Esophagus squamous epithelium (tissue), 5 donors: ENCODE data around the gene USP35. TPM values are rescaled to one million over a fixed set of nuclear protein-coding genes. Genes with fewer than 3 reads are reported as not detected.

Experiments
- DNase-seq: peaks from one replicate; lab custom pipeline; 2025; lab: John Stamatoyannopoulos, UW
- H3K27ac ChIP-seq, 4 donors: fragments of 200-600 bp; sonication (generic); one replicate each; pipeline ENCODE4 v1.5.1; 2016 to 2019; ENCODE audit warnings: mild to moderate bottlenecking in 1 of 4
- H3K27me3 ChIP-seq, 4 donors: fragments of 200-600 bp; sonication (generic); 1 replicate in 3 of 4; 2 replicates in 1 of 4; pipeline versions ENCODE4 v1.5.1 to v1.6.0; 2017 to 2021; ENCODE audit warnings: antibody characterized with exemption in 1 of 4
- H3K36me3 ChIP-seq, 3 donors: fragments of 200-600 bp; sonication (generic); one replicate each; pipeline ENCODE4 v1.5.1; 2016 to 2019
- H3K4me1 ChIP-seq, 3 donors: fragments of 200-600 bp; sonication (generic); one replicate each; pipeline ENCODE4 v1.5.1; 2017 to 2019
- H3K4me3 ChIP-seq, 4 donors: fragments of 200-600 bp; sonication (generic); 1 replicate in 3 of 4; 2 replicates in 1 of 4; pipeline ENCODE4 v1.5.1; 2016 to 2019; ENCODE audit warnings: mild to moderate bottlenecking in 2 of 4, moderate library complexity in 1 of 4
- H3K9me3 ChIP-seq, 3 donors: fragments of 200-600 bp; sonication (generic); one replicate each; pipeline ENCODE4 v1.5.1; 2016 to 2019
- POLR2A ChIP-seq, 4 donors: fragments of 450-650 bp; IDR thresholded peaks; one replicate each; pipeline ENCODE4 v1.6.1; 2017; ENCODE audit warnings: antibody characterized with exemption in 4 of 4, mild to moderate bottlenecking in 4 of 4, moderate library complexity in 3 of 4
- WGBS, 2 donors: methylation state at CpG; one replicate each; pipeline ENCODE4 v1.1.5; 2018; 5-methylcytosine and 5-hydroxymethylcytosine counted together
- intact Hi-C: fragments of 100-400 bp; cut with DNase I; formaldehyde crosslinking; loops from one replicate; pipeline ENCODE4 v1.15.0; 2022
- total RNA-seq, 4 donors: library from RNA; depleted of rRNA; stranded (reverse); fragments of >200 nt; gene quantifications; one replicate each; pipeline ENCODE4 v1.1.0, GENCODE V29; 2016
- TF ChIP-seq, protein P1 (sequence below), 6 experiments: fragments of 450-650 bp in 4 of 6; fragments of 200-600 bp in 2 of 6; sonication (generic) in 2 of 6; IDR thresholded peaks; one replicate each; pipeline ENCODE4 v1.5.1; 2016 to 2019; ENCODE audit warnings: antibody characterized with exemption in 6 of 6, mild to moderate bottlenecking in 4 of 6, moderate library complexity in 4 of 6
- donor health status: DM: yes; HTN: yes; CAD: no.

USP35 gene, protein sequence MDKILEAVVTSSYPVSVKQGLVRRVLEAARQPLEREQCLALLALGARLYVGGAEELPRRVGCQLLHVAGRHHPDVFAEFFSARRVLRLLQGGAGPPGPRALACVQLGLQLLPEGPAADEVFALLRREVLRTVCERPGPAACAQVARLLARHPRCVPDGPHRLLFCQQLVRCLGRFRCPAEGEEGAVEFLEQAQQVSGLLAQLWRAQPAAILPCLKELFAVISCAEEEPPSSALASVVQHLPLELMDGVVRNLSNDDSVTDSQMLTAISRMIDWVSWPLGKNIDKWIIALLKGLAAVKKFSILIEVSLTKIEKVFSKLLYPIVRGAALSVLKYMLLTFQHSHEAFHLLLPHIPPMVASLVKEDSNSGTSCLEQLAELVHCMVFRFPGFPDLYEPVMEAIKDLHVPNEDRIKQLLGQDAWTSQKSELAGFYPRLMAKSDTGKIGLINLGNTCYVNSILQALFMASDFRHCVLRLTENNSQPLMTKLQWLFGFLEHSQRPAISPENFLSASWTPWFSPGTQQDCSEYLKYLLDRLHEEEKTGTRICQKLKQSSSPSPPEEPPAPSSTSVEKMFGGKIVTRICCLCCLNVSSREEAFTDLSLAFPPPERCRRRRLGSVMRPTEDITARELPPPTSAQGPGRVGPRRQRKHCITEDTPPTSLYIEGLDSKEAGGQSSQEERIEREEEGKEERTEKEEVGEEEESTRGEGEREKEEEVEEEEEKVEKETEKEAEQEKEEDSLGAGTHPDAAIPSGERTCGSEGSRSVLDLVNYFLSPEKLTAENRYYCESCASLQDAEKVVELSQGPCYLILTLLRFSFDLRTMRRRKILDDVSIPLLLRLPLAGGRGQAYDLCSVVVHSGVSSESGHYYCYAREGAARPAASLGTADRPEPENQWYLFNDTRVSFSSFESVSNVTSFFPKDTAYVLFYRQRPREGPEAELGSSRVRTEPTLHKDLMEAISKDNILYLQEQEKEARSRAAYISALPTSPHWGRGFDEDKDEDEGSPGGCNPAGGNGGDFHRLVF
- 1 to 10 TPM; 4.5 to 7.0 (median 6.1) TPM for total RNA-seq

DNA sequence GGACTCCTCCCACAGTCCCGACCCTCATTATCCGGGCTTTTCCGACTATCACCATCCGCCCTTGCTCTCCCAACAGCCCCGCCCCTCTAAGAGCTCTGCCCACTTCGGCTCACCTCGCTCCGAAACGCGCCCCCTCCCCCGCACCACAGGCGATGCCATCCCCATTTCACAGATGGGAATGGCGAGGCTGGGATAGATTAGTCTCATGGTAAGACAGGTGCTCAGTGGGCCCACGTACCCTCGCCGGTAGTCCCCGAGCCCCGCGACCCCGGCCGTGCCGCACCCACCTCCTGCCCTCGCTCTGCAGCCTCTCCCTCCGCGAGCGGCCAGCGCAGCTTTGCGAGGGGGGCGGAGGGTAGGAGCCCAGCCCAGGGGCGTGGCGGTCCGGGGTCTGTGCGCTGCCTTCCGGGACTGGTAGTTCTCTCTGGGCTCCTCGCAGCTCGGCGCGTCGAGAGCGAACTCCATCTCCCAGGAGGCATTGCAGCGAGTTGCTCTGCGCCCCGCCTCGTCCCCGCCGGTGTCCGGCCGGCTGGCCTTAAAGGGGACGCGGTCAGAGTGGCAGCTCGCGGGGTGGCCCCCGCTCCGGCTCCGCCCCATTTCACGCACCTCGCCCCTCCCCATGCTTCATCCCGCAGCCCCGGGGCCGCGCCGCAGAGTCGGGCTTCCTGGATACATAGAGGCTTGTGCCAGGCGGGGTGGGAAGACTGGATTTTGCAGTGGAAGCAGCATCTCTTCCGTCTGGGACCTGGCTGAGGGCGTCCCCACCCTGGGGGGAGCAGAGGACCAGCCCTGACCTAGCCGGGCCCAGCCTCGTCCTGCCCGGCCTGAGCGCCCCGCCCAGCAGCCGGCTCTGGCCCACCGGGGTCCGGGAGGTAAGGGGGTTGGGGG lies at the start of gene USP35, which contains the start of gene KCTD21:
TSS of gene USP35 (plus strand) at position 634 of the 888 bp plus-strand sequence. CDS start 7,327 bp downstream, outside the sequence.
TSS of gene KCTD21 (minus strand) at position 341 of the 888 bp plus-strand sequence. CDS start 14,072 bp downstream, outside the sequence.
- Histone ChIP-seq H3K9me3 (no peaks in the 10 kb centered on the region), H3K4me3 (peak within 1 kb of the TSS; percentile 66 to 100 (median 78)), H3K36me3 (peaks cover 0 to 1% (median 0%) of the 10 kb centered on the region in 3 donors), H3K27ac (peak within 1 kb of the TSS; percentile 89 to 98 (median 92)), H3K27me3 (no peaks in the 10 kb centered on the region), H3K4me1 (peaks cover 24 to 61% (median 32%) of the 10 kb centered on the region in 3 donors)
- 0% methylated on average over 9 to 11 of the region's 74 CpGs for WGBS, 2 donors
- peak; percentile 82 for DNase-seq
- intact Hi-C loops: no loop called here
- TF ChIP-seq, protein P1, sequence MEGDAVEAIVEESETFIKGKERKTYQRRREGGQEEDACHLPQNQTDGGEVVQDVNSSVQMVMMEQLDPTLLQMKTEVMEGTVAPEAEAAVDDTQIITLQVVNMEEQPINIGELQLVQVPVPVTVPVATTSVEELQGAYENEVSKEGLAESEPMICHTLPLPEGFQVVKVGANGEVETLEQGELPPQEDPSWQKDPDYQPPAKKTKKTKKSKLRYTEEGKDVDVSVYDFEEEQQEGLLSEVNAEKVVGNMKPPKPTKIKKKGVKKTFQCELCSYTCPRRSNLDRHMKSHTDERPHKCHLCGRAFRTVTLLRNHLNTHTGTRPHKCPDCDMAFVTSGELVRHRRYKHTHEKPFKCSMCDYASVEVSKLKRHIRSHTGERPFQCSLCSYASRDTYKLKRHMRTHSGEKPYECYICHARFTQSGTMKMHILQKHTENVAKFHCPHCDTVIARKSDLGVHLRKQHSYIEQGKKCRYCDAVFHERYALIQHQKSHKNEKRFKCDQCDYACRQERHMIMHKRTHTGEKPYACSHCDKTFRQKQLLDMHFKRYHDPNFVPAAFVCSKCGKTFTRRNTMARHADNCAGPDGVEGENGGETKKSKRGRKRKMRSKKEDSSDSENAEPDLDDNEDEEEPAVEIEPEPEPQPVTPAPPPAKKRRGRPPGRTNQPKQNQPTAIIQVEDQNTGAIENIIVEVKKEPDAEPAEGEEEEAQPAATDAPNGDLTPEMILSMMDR (IDR thresholded peaks at IDR 0.05): peak in 1 of 6 experiments; percentile 5
- TF ChIP-seq POLR2A (IDR thresholded peaks at IDR 0.05): peak in 3 of 4 donors; percentile 37 to 84 (median 53)

DNA sequence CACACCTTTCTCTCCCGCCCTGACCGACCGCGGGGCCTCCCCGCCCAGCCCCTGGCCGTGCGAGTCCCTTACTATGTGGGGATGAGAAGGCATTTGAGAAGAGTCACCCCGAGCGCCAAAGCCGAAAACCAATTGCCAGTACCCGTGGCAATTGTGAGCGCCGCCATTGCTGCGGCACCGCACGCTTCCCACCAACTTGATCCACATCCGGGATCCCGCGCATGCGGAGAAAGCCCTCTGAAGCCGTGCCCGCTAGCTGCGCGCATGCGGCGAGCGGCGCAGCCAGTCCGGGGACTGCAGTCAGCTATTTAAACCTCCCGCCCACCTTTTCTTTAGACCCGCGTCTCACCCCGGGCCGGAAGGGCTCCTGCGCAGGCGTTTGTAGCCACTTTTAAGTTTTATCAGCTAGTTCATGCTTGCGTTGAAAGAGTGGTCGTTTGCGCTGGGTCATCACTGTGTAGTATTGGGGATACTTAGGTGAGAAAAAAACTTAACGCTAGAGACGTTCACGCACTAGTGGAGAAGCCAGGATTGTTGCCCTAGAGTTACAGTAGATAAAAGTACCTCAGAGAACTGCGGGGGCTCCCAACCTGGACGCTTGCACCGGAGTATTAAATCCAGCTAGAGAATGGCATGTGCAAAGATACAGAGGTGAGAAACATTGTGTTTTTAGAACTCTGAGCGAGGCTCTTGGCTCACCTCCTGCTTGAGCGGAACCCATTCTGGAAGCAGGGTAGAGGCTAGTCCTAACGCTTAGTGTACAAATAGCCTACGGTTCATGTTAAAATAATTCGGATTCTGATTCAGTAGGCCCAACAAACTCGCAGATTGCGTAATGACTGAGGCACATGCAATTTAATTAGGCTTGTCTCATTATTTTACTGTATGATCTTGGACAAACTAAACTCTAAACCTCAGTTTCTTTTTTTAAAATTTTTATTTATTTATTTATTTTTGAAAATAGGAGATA lies 49.0 kb upstream of the USP35 start, which contains the start of gene ALG8:
TSS of gene ALG8 (minus strand) at position 205 of the 970 bp plus-strand sequence. CDS start at position 167, 38 bp downstream.
- WGBS, 2 donors: 1 to 4% methylated on average over 24 to 44 of the region's 52 CpGs
- no peaks in the 10 kb centered on the region for H3K9me3 ChIP-seq
- peak within 1 kb of the TSS; percentile 79 to 86 (median 84) for H3K27ac ChIP-seq
- peak; percentile 66 for DNase-seq
- intact Hi-C loops: no loop called here
- peaks cover 6 to 27% (median 15%) of the 10 kb centered on the region in 3 donors for H3K4me1 ChIP-seq
- peak within 1 kb of the TSS; percentile 61 to 90 (median 72) for H3K4me3 ChIP-seq
- no peaks in the 10 kb centered on the region for H3K27me3 ChIP-seq
- H3K36me3 ChIP-seq: peaks cover 0 to 23% (median 0%) of the 10 kb centered on the region in 3 donors
- TF ChIP-seq, protein P1 (IDR thresholded peaks at IDR 0.05): peak in 1 of 6 experiments; percentile 32
- peak in 3 of 4 donors; percentile 36 to 53 (median 40) for TF ChIP-seq POLR2A (IDR thresholded peaks at IDR 0.05)

DNA sequence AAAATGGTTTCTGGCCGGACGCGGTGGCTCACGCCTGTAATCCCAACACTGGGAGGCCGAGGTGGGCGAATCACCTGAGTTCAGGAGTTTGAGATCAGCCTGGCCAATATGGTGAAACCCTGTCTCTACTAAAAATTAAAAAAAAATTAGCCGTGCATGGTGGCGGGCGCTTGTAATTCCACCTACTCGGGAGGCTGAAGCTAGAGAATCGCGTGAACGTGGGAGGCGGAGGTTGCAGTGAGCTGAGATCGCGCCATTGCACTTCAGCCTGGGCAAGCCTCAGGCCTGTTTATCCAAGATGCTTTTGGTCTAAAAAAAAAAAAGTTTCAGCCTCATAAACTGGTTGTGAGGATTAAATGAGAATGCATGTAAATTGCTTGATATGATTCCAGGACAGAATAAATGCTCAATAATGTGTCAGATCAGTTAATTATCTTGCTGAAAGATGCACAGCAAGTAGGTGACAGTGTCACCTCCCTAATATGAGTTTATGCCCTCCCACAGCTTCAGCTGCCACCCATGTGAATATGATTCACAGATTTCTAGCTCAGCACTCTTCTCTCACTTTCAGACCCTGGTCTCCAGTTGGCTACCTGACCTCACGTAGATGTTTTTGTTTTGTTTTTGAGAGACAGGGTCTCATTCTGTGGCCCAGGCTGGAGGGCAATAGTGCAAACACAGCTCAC lies 48.2 kb upstream of the USP35 start:
- Histone ChIP-seq H3K9me3 (no peaks in the 10 kb centered on the region), H3K4me1 (peaks cover 6 to 27% (median 15%) of the 10 kb centered on the region in 3 donors), H3K36me3 (peaks cover 0 to 15% (median 0%) of the 10 kb centered on the region in 3 donors), H3K27ac (peak overlapping the region in 3 of 4 donors; percentile 79 to 86 (median 84)), H3K4me3 (peak overlapping the region; percentile 61 to 90 (median 72)), H3K27me3 (no peaks in the 10 kb centered on the region)
- 48 to 77% methylated on average over 17 of the region's 17 CpGs for WGBS, 2 donors
- TF ChIP-seq, protein P1 (IDR thresholded peaks at IDR 0.05): no peak
- TF ChIP-seq POLR2A (IDR thresholded peaks at IDR 0.05): no peak
- no peak for DNase-seq
- intact Hi-C loops: no loop called here
